Measurements from ENCODE around the gene DCLRE1C. TPM values are rescaled to one million over a fixed set of nuclear protein-coding genes. Genes with fewer than 3 reads are reported as not detected.
A peak's percentile ranks its signal among the peaks of the same experiment; 100 is the strongest.

The DCLRE1C gene
- total and polyA plus RNA-seq, 9 of the 15 experiments (the other 6 are each of a cell fraction or from before 2014, with no cell fraction given) = 8.8 to 22.2 (median 13.9) TPM

- TF ChIP-seq HMBOX1 (IDR thresholded peaks at IDR 0.05) (peak; percentile 67), DACH1 (IDR thresholded peaks at IDR 0.05; ENCODE audit: partially characterized antibody) (no peak)
These were observed 73.7 kb downstream of the DCLRE1C start (continued) for GRCh38 chr10:14880229-14880628.

GRCh38 chr10:14879928-14880193 is 74.0 kb downstream of the DCLRE1C start:
- CTCF ChIA-PET (ENCODE audit: low intra/inter-chr PET ratio) = no interaction called here
- Histone ChIP-seq H3K4me3 (peak overlapping the region; percentile 96), H3K27ac (ENCODE audit: extremely low read depth, low read depth, low read length) (peak overlapping the region; percentile 85), H4K20me1 (replicated peaks; ENCODE audit: control insufficient read depth, insufficient read depth, low read length) (peaks cover 16% of the 10 kb centered on the region), H3K4me2 (ENCODE audit: insufficient read depth, low read length) (peak overlapping the region; percentile 78), H3K9me3 (replicated peaks; ENCODE audit: control insufficient read depth, insufficient read depth, low read depth, low read length) (no peaks in the 10 kb centered on the region), H3K4me1 (replicated peaks in 1 of 2; ENCODE audit: control insufficient read depth in 2 of 2, insufficient read depth in 2 of 2, low read length in 2 of 2) (peaks cover 12 to 15% of the 10 kb centered on the region in 2 experiments), H3K79me2 (ENCODE audit: control insufficient read depth, insufficient read depth, low read length) (peaks cover 82% of the 10 kb centered on the region), H3K9ac (ENCODE audit: insufficient read depth in 1 of 2, low read depth in 2 of 2, low read length in 2 of 2) (peak overlapping the region; percentile 73 to 78), H3K36me3 (ENCODE audit: control insufficient read depth, insufficient read depth, low read length) (peaks cover 34% of the 10 kb centered on the region; the same call in 2 of the 3 replicates), H3K27me3 (ENCODE audit: control insufficient read depth in 2 of 2, insufficient read depth in 2 of 2, low read length in 2 of 2) (no peaks in the 10 kb centered on the region), H2AFZ (ENCODE audit: low read depth, low read length) (no peak overlapping the region), H3K9me1 (ENCODE audit: control insufficient read depth, insufficient read depth, low read length) (no peaks in the 10 kb centered on the region)
- DNase-seq (ENCODE audit: extremely low read depth in 1 of 4, low spot score in 3 of 4) = no peak
- no peak for FAIRE-seq
- WGBS (ENCODE audit: insufficient coverage, low coverage, missing lambda C conversion rate) = 2% methylated on average over 5 of the region's 5 CpGs
- no TSS peak for BruUV-seq (replicated peaks)
- in situ Hi-C loops (cut with MboI) (no loop called here), intact Hi-C loops (cut with micrococcal nuclease) (loop anchor here (5.0 kb wide), 2 partner anchors 43 to 72 kb away; partner anchors contain the start of genes CDNF, DCLRE1C, HSPA14 and MSANTD7)
- POLR2A ChIA-PET = interaction anchor here (0.9 to 2.5 kb wide), 3 partner anchors 10 to 218 kb away, joined by 3 to 14 read pairs (median 3); partner anchors contain the start of gene DCLRE1C
- TF ChIP-seq VEZF1 (CRISPR knock-in tag; IDR thresholded peaks at IDR 0.05) (0 out of 2 replicates have a peak, but pooled peaks have one; percentile 10), PHF20 (IDR thresholded peaks at IDR 0.05; ENCODE audit: partially characterized antibody) (no peak)
- ATAC-seq = no peak
